LNCAP (cell line): ENCODE data around the gene ITGA4.

Source experiments
- TF ChIP-seq, protein P1 (sequence below): fragments of 450-650 bp; IDR thresholded peaks from 2 replicates; pipeline ENCODE4 v1.5.1; 2017; ENCODE audit warnings: mild to moderate bottlenecking

Gene ITGA4

DNA sequence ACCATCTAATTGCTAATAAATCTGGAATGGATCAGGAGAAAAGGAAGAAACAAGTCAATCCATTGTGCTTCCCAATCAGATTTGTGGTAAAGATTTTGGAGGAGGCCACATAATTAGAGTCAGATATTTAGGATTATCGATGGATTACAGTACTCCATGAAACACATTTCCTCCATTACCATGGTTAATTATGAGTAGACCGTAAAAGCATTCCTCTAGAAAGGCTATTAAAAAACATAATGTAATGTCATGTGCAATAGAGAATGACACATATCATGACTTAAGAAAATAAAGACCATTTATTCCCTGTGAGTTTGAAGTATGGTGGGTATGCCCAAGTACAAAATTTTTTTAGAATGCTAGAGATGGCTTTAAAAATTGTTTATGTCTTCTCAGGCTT, 96.1 kb downstream of the ITGA4 start:
- TF ChIP-seq, protein P1, sequence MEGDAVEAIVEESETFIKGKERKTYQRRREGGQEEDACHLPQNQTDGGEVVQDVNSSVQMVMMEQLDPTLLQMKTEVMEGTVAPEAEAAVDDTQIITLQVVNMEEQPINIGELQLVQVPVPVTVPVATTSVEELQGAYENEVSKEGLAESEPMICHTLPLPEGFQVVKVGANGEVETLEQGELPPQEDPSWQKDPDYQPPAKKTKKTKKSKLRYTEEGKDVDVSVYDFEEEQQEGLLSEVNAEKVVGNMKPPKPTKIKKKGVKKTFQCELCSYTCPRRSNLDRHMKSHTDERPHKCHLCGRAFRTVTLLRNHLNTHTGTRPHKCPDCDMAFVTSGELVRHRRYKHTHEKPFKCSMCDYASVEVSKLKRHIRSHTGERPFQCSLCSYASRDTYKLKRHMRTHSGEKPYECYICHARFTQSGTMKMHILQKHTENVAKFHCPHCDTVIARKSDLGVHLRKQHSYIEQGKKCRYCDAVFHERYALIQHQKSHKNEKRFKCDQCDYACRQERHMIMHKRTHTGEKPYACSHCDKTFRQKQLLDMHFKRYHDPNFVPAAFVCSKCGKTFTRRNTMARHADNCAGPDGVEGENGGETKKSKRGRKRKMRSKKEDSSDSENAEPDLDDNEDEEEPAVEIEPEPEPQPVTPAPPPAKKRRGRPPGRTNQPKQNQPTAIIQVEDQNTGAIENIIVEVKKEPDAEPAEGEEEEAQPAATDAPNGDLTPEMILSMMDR = no peak

DNA sequence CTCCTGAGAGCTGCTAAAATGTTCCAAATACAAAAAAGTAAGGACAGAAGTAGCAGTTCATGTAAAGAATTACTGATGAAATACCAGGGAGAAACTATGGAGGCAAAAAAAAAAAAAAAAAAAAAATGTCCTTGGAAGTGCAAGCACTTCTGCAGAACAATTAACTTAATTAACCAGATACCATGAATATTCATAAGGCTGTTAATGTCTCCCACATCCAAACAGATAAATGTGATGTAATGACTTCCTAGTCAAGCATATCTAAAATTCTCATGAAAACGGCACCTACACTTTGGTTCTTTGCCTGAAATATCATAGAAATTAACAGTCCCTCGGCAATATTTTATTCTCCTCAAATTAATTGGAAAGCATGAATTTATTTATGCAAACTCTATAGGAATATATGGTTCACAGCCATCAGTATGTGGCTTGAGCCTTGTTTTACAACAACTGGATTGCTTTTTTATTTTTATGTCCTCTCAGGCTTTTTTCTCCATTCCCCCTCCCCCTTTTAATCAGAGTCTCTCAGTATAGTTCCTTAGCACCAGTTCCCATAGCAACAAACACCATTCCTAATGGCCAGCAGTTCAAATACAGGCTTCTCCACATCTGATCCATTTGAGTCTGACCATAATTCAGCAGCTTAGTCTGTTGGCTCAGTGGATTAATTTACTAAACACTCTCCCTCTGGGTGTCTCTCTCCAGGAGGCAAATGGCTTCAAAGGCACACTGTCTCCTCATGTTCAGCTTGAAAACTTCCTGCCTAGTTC, 97.1 kb downstream of the ITGA4 start:
- TF ChIP-seq, protein P1 = no peak

DNA sequence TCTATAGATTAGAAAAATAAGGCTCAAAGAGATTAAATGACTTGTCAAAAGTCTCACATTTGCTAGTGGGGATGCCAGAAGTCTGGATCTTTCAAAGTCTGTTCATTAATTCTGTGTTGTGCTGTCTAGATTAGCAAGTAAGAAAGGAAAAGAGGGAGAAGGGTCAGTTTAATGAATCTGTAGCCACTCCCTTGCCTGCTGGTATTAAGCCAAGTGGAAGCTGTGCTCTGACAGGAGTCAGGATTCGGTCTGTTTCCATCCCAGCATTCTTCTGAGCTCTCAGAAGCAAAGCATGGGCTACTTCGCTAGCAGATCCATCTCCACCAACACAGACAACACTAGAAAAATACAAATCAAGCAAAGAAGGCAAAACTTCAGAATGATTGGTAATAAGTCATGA, 101.2 kb downstream of the ITGA4 start:
- TF ChIP-seq, protein P1 = no peak

DNA sequence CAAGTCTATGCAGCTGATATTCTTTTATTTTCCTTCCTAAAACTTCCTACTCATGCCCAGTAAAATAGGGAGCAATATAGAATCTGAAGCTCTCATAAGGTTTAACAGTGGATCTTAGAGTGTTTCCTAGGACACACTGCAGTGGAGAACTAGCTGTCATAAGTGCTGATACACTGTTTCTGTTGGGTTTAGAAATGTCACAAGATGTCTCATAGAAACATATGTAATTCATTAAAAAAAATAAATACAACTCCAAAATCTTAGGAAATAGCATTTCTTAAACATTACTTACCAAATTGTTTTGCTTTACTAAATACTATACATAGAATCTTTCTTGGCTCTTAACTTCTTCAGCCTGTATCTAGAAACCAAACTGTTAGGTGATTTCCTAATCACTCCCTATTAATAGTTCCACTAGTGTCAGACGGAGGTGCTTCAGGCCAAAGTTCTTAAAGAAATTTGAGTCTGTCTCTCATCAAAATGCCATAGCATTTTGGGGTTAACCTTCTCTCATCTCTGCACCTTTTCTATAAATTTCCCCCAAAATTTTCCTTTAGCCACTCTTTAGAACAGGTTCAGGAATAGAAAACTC, 106.0 kb downstream of the ITGA4 start:
- TF ChIP-seq, protein P1 = no peak

DNA sequence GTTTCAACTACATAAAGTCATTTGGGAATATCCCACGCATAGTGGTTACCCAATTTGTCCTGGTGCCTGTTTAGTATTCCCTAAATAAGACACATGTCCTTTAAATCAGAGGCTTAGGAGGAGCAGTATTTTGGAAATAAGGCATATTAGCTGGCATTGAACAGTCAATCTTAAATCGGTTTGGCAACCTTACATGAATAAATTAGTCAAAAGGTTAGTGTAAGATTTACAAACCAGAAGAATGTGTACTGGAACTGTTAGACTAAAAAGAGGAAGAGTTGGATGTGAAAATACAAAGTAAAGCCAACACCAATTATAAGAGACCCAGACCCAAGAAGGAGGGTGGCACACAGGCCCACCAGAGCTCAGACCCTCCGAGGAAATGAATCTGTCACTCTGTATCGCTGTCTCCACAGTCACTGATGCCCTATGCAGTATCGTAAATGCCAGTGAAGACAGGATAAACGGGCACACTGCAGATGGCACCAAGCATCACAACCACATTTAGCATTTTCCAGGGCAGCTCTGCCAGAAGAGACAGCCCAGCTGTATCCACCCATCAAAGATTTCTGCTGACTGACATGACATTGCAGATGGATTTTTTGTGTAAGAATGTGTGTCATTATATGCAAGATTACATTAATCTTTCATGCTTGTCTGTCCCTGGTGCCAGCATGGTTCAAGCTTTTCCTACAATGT, 109.3 kb downstream of the ITGA4 start:
- TF ChIP-seq, protein P1 = no peak

DNA sequence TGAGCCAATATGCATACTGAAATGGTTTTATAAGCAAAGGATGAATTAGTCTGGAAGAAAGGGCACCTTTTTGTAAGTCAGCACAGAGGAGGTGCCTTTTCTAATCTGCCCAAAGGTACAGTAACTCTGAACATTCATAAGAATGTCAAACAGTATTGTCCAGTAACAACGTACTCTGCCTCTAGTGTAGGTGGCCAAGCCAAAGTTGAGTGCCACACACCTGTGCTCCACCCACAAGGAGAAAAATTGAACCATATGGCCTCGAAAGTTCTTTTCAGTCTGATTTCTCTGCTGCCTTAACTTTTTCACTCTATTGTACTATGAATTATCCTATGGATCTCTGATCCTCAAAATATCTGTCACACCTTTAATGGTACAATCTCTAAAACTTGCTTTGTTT, 112.9 kb downstream of the ITGA4 start:
- TF ChIP-seq, protein P1 = no peak

DNA sequence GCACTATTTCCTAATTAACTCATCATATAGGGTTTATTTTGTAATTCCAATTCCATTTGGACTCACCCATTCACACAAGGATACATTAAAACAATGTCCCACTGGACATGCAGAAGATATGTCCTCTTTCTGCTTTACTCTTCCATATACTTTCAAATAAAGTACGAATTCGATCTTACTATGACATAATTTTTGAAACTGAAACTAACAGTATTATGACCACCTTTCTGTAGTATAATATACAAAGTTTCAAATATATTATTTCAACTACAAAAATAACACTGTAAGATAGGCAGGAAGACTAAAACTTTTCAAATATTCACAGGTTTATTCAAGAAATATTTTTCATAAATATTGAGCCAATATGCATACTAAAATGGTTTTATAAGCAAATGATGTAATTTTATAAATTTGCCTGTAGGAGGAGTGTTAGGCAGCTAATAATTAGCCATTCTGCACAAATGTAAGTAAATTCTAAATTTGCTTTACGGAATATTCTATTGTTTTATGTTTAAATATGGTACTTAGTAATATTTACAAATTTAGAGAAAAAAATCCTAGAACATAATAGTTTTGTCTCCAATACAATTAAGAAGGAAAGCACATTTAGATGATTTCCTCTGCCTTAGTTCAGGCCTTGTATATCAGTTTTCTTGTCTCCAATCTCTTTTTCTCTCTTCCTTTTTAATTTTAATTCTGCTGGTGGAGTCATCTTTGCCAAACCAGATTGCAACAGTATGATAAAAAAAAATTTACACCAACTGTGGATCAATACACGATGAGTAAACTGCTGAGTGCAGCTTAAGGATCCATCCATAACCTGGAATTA, 113.9 kb downstream of the ITGA4 start:
- TF ChIP-seq, protein P1 = peak; percentile 49
